IPS DF 4.7 (cell line): ENCODE measurements around the gene GPC5.

ENCODE experiments used
- DNase-seq: peaks from one replicate; pipeline ENCODE4 v3.0.0-alpha.2; 2013; ENCODE audit warnings: low spot score; ENCODE audit errors: extremely low read depth

Gene GPC5

DNA sequence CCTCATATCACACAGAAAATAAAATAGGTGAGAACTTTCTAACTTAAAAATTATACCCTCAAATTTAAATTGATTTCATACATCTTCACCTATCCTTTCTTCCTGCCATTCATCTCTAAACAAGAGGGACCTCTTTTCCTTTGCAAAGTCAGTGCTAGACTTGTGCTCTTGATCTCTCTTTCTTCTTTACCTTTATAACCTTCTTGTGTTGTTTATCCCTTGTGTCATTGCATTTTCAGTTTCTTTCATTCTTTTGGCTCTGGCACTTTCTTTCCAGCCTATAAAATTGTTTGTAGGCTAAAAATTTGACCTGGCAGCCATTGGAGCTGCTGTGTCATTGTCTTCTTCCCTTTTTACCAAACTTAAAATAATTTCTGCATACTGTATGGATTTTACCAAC lies 190.1 kb downstream of the GPC5 start:
- no peak for DNase-seq

GRCh38 chr13:91592056-91593014 lies 193.9 kb downstream of the GPC5 start:
- DNase-seq: no peak

GRCh38 chr13:91593456-91593855 lies 195.0 kb downstream of the GPC5 start:
- DNase-seq: no peak

DNA sequence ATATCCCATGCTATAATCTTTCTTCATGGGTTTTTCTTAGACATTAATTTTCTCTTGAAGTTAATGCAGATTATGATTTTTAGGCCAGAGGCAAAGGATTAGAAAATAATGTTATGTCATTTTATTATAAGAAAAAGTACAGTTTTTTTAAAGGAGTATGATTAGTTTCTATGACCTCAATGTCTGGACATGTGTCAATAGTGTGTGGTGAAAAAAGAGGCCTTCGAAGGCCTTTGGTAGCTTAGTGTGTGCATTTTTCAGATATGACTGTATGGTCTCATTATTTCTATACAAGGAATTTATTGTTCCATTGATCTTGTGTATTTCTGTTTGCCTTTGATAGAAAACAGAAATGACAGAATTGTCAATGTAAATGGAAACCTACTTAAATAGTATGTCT lies 195.6 kb downstream of the GPC5 start:
- DNase-seq: no peak

- DNase-seq: no peak
Observed at GRCh38 chr13:91595677-91596076, 197.3 kb downstream of the GPC5 start.

DNA sequence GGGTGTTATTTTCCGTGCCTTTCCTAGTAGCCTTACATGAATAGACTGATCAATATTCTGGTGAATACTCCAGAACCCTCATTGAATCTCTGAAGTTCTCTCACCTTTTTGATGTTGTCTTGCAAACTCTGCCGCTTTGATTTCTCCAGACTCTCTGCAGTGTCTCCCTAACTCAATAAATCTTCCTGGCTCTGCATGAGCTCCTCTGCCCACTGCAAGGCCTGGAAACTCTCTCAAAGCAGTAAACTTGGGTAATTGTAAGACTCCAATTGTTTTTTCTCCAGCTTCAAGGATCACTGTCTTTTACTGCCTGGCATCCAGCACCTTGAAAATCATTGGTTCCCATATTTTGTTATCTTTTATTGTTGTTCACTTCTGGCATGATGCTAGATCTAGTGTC lies 198.4 kb downstream of the GPC5 start:
- DNase-seq: no peak

DNA sequence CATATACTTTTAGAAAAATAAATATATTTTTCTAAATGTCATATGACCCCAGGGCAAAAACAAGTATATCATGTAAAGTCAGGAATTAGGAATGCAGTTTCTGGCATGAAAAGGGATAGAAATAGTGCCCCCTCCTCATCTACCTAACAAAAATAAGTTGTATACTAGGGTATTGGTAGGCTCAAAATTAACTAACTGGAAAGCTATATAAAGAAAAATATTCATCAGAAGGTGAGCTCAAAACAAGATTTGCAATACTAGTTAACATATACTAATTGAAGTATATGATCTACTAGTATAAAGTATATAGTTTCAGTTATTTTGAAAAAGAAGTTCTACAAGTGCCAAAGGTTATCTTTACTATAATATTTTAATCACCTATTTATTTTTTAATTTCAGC lies 200.2 kb downstream of the GPC5 start:
- no peak for DNase-seq

- DNase-seq: no peak
Observed at GRCh38 chr13:91601273-91601672, 202.9 kb downstream of the GPC5 start.

GRCh38 chr13:91601807-91602206 lies 203.4 kb downstream of the GPC5 start:
- no peak for DNase-seq

GRCh38 chr13:91609353-91609752 lies 210.9 kb downstream of the GPC5 start:
- DNase-seq: no peak

- DNase-seq: no peak
Observed at GRCh38 chr13:91618315-91618714, 219.9 kb downstream of the GPC5 start.

- no peak for DNase-seq
Observed at GRCh38 chr13:91620670-91621141, 222.3 kb downstream of the GPC5 start.

DNA sequence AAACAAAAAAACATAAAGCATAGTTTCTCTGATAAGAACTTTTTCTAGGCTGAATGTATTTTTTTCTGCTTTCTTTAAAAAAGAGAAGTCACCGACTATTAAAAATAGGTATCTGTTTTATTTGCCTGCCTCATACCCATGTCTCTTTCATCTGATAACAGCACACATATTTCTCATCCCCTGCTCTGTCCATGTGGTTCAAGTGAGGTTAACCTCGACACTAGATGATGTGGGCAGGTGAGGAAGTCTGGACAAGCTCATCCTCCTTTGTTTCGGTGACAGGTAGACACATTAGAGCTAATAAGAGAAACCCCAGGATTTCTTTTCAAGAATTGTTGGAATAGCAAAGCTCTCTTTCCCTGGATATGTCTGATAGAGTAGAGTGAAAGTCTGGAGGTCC lies 222.7 kb downstream of the GPC5 start:
- DNase-seq: no peak

DNA sequence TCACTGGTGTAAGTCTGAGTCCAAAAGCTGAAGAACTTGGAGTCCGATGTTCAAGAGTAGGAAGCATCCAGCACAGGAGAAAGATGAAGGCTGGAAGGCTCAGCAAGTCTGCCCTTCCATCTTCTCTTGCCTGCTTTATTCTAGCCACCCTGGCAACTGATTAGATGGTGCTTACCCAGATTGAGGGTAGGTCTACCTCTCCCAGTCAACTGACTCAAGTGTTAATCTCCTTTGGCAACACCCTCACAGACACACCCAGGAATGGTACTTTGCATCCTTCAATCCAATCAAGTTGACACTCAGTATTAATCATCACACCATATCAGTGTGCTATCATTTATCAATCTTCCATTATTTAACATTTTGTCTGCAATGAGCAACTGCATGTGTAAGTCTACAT lies 223.5 kb downstream of the GPC5 start:
- no peak for DNase-seq

GRCh38 chr13:91622778-91623550 lies 224.5 kb downstream of the GPC5 start:
- DNase-seq: no peak

DNA sequence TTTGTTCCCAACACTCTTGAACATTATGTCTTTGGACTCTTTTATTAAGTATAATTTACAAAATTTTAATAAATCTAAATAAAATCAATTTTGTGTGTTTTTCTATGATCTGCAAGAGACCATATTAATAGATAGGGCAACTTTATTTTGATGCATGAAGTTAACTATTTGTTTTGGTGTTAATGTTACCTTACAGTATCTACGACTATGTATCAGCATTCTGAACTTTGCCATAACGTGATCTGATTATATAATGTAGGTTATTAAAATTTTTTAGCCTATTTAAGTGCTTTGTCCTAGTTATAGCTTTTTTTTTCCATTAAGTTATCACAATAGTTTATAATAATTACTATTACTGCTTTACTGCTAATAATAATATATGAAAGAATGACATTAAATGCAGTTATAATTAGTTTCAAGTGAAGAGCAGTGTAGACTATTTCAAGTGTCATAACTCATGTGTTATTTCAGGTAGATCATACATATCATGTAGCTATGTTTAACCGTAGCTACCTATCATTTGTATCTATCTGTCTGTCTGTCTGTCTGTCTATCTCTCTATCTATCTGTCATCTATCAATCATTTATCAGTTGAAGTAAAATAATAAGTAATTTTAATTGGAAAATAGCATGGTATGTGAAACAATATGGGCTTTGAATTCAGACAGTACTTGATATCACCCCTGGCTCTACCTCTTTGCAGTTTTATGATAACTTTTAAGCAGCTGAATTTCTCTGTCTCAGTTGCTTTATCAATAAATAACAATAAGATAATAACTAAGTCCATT lies 229.7 kb downstream of the GPC5 start:
- DNase-seq: no peak

DNA sequence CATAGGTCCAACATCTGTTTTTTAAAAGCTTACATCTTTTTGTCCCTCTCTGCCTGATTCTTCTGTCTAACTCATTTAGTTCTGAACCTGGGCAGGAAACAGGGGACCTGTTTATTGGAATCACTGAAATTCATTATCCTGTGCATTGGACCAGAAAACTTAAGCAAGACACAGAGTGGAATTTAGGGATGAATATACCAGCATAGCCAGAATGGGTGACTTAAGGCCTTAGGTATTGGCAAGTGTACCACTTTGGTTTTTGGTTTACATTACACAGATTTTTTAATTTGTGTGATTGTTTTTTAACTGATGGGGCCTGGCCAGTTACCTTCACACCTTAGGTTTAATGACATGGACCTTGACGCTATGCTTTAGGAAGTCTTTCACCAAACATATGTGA lies 232.5 kb downstream of the GPC5 start:
- no peak for DNase-seq

GRCh38 chr13:91632086-91632485 lies 233.7 kb downstream of the GPC5 start:
- no peak for DNase-seq

DNA sequence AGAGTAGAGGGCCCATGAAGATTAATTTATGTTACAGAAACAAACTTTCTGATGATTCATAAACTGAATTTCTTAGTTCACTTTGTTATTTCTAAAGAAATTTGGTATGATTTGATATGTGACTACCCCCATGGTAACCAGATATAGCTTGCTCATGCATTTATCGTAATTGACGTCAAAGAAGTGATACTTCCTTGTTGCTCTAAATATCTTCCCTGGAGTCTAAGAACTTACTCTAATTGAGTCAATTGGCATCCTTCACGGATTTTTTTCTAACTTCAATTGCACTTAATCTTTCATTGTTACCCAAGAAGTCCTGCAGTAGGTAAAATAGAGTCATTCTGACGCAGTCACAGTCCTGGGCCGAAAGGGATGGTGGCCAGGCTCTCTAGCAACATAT lies 240.9 kb downstream of the GPC5 start:
- DNase-seq: no peak

DNA sequence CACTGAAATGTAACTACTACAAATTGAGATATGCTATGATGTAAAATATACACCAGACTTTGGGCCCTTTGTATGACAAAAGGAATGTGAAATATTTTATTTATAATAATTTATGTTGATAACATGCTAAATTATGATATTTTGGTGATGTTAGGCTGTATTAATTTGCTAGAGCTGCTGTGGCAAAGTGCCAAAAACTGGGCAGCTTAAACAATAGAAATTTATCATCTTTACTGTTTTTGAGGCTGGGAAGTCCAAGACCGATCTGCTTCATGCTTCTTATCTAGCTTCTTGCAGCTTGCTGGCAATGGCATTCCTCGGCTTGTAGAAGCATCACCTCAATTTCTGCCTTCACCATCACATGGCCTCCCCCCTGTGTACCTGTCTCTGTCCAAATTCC lies 245.0 kb downstream of the GPC5 start:
- DNase-seq: no peak

- no peak for DNase-seq
Observed at GRCh38 chr13:91644806-91645205, 246.4 kb downstream of the GPC5 start.
